ENCODE data around the gene CCDC197.

Gene CCDC197

GRCh38 chr14:94040247-94040646 lies 43.1 kb downstream of the CCDC197 start:
- no peak overlapping the region for H3K4me3 ChIP-seq (ENCODE audit: control insufficient read depth, low read depth, low read length)
- no peak for DNase-seq (ENCODE audit: low read depth)
- TF ChIP-seq CTCF (IDR thresholded peaks at IDR 0.05; ENCODE audit: control insufficient read depth, insufficient read depth, low read depth, low read length, missing control alignments), result no peak

- TF ChIP-seq CTCF (IDR thresholded peaks at IDR 0.05; ENCODE audit: control insufficient read depth, insufficient read depth, low read depth, low read length, missing control alignments), result no peak
Measured at GRCh38 chr14:94040796-94041195, 43.7 kb downstream of the CCDC197 start.

GRCh38 chr14:94041551-94042346 lies 44.6 kb downstream of the CCDC197 start:
- peak; percentile 14 for DNase-seq (ENCODE audit: low read depth)
- no peak for TF ChIP-seq CTCF (IDR thresholded peaks at IDR 0.05; ENCODE audit: control insufficient read depth, insufficient read depth, low read depth, low read length, missing control alignments)
- H3K4me3 ChIP-seq (ENCODE audit: control insufficient read depth, low read depth, low read length), result no peak overlapping the region

More at GRCh38 chr14:94040796-94041195, 43.7 kb downstream of the CCDC197 start:
- DNase-seq (ENCODE audit: low read depth), result no peak
- no peak overlapping the region for H3K4me3 ChIP-seq (ENCODE audit: control insufficient read depth, low read depth, low read length)

- no peak for TF ChIP-seq CTCF (IDR thresholded peaks at IDR 0.05; ENCODE audit: control insufficient read depth, insufficient read depth, low read depth, low read length, missing control alignments)
Measured at GRCh38 chr14:94042433-94043091, 45.5 kb downstream of the CCDC197 start.

GRCh38 chr14:94043111-94043755 lies 46.1 kb downstream of the CCDC197 start:
- no peak for TF ChIP-seq CTCF (IDR thresholded peaks at IDR 0.05; ENCODE audit: control insufficient read depth, insufficient read depth, low read depth, low read length, missing control alignments)
- H3K4me3 ChIP-seq (ENCODE audit: control insufficient read depth, low read depth, low read length), result no peak overlapping the region
- DNase-seq (ENCODE audit: low read depth), result no peak

More at GRCh38 chr14:94042433-94043091, 45.5 kb downstream of the CCDC197 start:
- no peak overlapping the region for H3K4me3 ChIP-seq (ENCODE audit: control insufficient read depth, low read depth, low read length)
- no peak for DNase-seq (ENCODE audit: low read depth)

GRCh38 chr14:94043756-94044475 lies 46.8 kb downstream of the CCDC197 start:
- TF ChIP-seq CTCF (IDR thresholded peaks at IDR 0.05; ENCODE audit: control insufficient read depth, insufficient read depth, low read depth, low read length, missing control alignments), result no peak

More at GRCh38 chr14:94043756-94044475, 46.8 kb downstream of the CCDC197 start:
- DNase-seq (ENCODE audit: low read depth), result no peak
- no peak overlapping the region for H3K4me3 ChIP-seq (ENCODE audit: control insufficient read depth, low read depth, low read length)
